Activated CD8-positive, alpha-beta memory T cell treated with anti-CD3 and anti-CD28 coated beads, Interleukin-2, amount 50 U/mL, for 1 hour (primary cell): Measurements from ENCODE around the gene ENTHD1.
"Not testable (repeated sequence)": the region's sequence is repeated elsewhere in the genome, so short reads cannot be mapped to it uniquely, and the experiment has no call there.

Source experiments
- DNase-seq: peaks from one replicate; pipeline ENCODE4 v3.0.0-alpha.2; 2020; ENCODE audit errors: extremely low read depth

ENTHD1 gene

DNA sequence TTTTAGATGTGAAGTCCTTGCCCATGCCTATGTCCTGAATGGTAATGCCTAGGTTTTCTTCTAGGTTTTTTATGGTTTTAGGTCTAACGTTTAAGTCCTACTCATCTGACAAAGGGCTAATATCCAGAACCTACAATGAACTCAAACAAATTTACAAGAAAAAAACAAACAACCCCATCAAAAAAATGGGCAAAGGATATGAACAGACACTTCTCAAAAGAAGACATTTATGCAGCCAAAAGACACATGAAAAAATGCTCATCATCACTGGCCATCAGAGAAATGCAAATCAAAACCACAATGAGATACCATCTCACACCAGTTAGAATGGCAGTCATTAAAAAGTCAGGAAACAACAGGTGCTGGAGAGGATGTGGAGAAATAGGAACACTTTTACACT, 47.0 kb downstream of the ENTHD1 start:
- not testable (repeated sequence) for DNase-seq

DNA sequence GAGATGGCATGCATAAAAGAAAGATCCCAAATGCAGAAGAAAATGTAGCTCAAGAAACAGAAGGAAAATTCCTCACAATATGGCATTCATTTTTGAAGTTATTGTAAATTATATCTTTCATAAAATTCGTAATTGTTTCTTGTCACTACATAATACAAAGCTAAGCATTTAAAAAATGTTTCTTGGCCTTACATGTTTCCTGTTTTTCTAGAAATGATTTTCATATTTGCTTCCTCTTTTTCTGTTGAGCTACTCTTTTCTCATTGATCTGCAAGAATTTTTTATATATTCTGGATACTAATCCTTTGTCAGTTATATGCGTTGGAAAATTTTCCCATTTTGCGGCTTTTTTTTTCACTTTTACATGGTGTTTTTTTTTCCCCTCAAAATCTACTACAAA, 48.0 kb downstream of the ENTHD1 start:
- no peak for DNase-seq

GRCh38 chr22:39839917-39840510, 53.5 kb downstream of the ENTHD1 start:
- no peak for DNase-seq

GRCh38 chr22:39839204-39839603, 54.4 kb downstream of the ENTHD1 start:
- no peak for DNase-seq

GRCh38 chr22:39833610-39834009, 60.0 kb downstream of the ENTHD1 start:
- DNase-seq, result no peak

DNA sequence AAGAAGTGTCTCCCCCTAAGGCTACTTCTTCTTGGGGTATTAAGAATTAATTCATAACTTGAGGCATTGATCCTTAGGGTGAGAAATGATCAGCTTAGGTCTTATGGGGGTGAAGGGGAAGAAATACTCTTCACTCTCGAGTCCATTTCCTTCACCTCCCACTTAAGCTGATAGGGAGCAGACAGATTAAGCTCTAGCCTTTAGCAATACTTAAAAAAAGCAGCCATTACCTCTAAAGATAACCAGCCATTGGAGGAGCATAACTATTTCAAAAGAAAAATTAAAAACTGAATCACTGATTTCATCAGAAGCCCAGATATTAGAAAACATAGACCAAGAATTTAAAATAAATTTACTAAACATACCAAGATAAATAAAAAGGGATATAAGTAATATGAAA, 60.5 kb downstream of the ENTHD1 start:
- DNase-seq, result no peak

GRCh38 chr22:39832627-39833074, 60.9 kb downstream of the ENTHD1 start:
- DNase-seq, result no peak

DNA sequence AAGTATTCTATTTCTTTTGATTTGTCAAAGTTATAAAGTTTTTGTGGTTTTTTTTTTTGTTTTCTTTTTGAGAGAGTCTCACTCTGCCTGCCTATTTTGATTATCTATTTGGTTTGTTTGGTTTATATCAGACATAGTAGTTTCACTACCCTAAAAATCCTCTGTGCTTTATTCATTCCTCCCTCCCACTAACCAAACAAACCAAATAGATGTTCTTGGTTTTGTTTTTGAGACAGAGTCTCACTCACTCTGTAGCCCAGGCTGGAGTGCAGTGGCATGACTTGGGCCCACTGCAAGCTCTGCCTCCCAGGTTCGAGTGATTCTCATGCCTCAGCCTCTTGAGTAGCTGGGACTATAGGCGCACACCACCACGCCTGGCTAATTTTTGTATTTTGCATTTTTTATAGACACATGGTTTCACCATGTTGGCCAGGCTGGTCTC, 67.9 kb downstream of the ENTHD1 start:
- DNase-seq, result no peak

DNA sequence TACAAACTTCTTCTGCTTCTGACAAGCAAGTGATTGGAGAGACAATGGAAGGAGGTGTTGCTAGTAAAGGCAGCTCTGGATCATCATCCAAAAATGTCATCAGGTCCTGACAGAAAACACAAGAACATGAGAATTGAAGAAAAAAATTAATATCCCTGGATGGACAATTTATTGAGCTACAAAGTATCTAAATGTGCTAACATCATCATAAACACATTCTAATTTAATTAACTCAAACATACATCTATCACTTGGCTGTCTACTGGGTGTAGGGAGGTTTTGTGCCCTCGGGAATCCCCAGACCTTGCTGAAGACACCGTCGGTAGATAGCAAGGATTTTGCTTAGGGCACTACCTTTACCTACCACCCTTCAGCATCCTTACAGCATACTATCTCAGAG, 72.6 kb downstream of the ENTHD1 start:
- no peak for DNase-seq

GRCh38 chr22:39820256-39820655, 73.3 kb downstream of the ENTHD1 start:
- DNase-seq, result no peak

DNA sequence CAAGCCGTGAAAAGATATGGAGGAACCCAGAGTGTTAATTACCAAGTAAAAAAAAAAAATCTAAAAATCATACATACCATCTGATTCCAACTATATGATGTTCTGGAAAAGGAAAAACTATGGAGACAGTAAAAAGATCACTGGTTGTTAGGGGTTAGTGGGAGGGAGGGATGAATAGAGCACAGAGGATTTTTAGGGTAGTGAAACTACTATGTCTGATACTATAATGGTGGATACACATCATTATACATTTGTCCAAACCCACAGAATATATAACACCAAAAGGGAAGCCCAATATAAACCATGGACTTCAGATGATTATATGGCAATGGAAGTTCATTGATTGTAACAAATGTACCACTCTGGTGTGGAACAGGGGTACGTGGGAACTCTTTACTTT, 74.1 kb downstream of the ENTHD1 start:
- DNase-seq, result no peak

DNA sequence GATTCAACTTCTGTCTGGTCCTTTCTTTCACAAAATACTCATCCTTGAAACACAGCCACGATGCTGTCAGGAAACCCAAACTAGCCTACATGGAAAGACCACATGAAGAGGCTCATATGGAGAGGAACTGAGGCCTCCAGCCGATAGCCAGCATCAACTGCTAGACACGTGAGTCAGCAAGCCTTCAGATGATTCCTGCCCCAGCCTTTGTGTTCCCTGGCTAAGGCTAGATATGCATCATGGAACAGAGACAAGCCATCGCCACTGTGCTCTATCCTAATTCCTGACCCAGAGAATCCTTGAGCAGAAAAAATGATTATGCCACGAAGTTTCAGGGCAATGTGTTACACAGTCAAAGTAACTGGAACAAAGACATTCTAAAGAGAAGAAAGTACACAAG, 75.5 kb downstream of the ENTHD1 start:
- DNase-seq, result no peak

GRCh38 chr22:39815932-39816331, 77.6 kb downstream of the ENTHD1 start:
- DNase-seq, result no peak

DNA sequence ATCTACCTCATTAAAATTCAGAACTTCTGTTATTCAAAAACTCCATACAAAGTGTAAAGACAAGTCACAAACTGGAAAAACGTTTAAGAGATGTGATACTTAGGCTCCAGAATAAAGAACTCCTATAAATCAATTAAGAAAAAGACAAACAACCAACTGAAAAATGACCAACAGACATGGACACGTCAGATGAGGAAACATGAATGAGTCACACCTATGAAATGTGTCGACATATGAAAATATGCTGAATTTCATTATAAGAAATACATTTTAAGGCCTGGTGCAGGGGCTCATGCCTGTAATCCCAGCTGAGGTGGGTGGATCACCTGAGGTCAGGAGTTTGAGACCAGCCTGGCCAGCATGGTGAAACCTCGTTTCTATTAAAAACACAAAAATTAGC, 78.7 kb downstream of the ENTHD1 start:
- DNase-seq, result no peak

DNA sequence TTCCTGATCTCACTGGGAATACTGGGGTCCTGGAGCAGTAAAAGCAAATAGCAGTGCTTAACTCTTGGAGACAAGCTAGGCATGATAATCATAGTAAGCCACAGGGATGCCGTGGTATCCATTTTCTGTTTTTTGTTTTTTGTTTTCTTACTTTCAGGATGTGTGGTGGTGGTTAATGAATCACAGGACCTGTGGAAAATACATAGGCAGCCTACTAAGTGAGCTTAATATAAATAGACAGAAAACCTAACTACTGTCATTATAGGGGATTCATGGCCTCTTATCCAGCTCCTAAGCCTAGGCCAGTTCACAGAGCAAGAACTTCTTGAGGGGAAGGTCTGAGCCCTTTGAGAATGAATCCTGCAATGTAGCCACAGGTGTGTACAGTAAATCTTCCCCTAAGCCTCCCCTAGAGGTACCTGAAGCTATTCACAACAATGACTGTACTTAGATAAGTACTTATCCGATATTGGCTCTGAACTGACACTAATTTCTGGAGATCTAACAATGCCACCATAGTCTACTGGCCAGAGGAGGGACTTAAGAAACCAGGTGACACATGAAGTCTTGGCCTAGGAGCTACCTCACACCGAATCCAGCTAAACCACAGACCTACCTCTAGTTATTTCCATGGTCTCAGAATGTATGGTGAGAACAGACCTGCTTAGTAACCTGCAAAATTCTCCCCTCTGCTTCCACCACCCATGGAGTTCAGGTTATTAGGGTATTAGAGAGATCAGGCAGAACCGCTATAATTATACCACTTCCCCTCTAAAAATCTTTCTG, 83.6 kb downstream of the ENTHD1 start:
- DNase-seq, result no peak

GRCh38 chr22:39808081-39808480, 85.5 kb downstream of the ENTHD1 start:
- DNase-seq, result no peak

DNA sequence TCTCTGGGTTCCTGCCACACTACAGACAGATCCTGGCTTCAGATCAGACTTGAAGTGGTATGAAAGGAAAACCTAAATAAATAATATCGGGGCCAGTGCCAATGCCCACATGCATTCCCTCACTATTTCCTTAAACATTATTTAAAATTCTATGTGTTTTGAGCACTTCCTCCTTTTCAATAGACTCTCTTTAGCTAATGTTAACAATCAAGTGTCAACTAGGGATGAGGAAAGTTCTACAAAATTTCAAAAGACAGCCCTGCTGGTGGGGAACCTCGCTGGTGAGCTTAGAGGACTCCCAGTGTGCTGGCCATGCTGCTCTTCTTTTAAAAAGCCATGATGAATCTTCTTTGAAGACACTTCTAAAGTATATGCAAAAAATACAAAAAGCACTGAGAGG, 87.5 kb downstream of the ENTHD1 start:
- DNase-seq, result no peak

DNA sequence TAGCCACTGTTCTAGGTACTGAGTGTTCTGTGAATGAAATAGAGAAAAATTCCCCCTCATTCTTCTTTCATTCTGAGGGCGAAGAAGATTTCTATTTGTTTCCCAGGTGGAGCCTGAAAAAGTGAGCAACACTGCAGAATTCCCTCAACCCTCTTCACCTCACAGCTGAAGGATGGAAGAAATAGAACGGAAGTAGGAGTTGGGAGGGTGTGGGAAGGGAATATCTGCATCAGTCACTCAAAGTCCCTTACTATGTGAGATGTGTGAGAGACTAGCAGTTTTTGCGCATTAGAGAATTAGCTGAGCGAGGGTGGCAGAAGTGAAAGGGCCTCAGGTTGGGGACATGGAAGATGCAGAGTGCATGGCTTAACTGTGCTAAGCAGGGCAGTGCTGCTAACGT, 88.4 kb downstream of the ENTHD1 start:
- no peak for DNase-seq

- no peak for DNase-seq
These were observed 90.9 kb downstream of the ENTHD1 start for GRCh38 chr22:39802682-39803081.

GRCh38 chr22:39800790-39801520, 92.6 kb downstream of the ENTHD1 start:
- no peak for DNase-seq

DNA sequence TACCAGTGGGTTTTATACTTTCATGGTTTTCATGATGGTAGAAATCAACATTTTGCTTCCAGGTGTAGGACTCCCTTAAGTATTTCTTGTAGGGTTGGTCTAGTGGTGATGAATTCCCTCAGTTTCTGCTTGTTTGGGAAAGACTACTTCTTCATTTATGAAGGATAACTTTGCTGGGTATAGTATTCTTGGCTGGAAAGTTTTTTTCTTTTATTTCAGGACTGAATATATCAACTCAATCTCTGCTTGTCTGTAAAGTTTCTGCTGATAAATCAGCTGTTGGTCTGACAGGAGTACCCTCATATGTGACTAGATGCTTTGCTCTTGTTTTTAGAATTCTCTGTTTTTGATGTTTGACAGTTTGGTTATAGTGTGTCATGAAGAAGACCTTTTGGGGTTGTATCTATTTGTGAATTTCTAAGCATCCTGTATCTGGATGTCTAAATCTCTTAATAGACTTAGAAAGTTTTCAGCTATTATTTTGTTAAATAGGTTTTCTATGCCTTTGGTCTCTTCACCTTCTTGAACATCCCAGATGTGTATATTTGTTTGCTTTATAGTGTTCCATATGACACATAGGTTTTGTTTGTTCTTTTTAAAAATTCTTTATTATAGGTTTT, 95.9 kb downstream of the ENTHD1 start:
- no peak for DNase-seq

DNA sequence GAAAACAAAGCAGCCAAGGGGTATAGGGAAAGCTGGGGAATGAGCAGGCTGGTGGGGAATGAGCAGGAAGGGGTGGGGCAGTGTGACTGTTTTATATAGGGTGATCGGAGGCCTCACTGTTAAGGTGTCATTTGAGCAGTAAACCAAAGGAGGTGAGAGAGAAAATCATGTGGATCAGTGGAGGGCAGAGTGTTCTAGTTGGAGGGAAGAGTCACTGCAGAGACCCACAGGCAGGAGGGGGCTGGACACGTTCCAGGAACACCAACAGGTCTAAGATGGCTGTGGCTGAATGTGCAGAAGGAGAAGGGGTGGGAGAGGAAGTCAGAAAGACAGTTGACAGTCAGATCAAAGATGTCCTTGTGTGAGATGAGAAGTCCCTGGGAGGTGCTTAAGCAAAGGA, 103.8 kb downstream of the ENTHD1 start:
- no peak for DNase-seq
